Omental fat pad (tissue), 4 donors: ENCODE data around the gene BANP. TPM values are rescaled to one million over a fixed set of nuclear protein-coding genes. Genes with fewer than 3 reads are reported as not detected.

Source experiments
- ATAC-seq: fragments of 150-250 bp; one replicate; pipeline ENCODE4 v1.9.1; 2016; ENCODE audit warnings: mild to moderate bottlenecking, moderate library complexity; ENCODE audit not compliant: low FRiP score
- DNase-seq: peaks from one replicate; pipeline ENCODE4 v3.0.0-alpha.2; 2019; ENCODE audit warnings: low spot score
- CTCF ChIP-seq, 3 donors: fragments of 450-650 bp; IDR thresholded peaks; one replicate each; pipeline ENCODE4 v1.5.1; 2016 to 2017; ENCODE audit warnings: antibody characterized with exemption in 3 of 3, mild to moderate bottlenecking in 3 of 3, moderate library complexity in 2 of 3
- total RNA-seq, 4 donors: library from RNA; depleted of rRNA; stranded (reverse); fragments of >200 nt; gene quantifications; one replicate each; pipeline ENCODE4 v1.1.0, GENCODE V29; 2016

BANP gene
- total RNA-seq, 4 donors from 2014 or later, result 20.5 to 35.8 (median 24.6) TPM

- ATAC-seq (no peak), DNase-seq (no peak)
- no peak for TF ChIP-seq CTCF (IDR thresholded peaks at IDR 0.05)
These were observed 52.5 kb downstream of the BANP start for GRCh38 chr16:88003736-88004135.

- DNase-seq, result no peak
- no peak for ATAC-seq
- TF ChIP-seq CTCF (IDR thresholded peaks at IDR 0.05), result no peak
These were observed 53.2 kb downstream of the BANP start for GRCh38 chr16:88004391-88004790.

- no peak for ATAC-seq
- TF ChIP-seq CTCF (IDR thresholded peaks at IDR 0.05), result no peak
- no peak for DNase-seq
These were observed 53.9 kb downstream of the BANP start for GRCh38 chr16:88005181-88005581.

GRCh38 chr16:88005968-88006367 lies 54.7 kb downstream of the BANP start:
- ATAC-seq (no peak), DNase-seq (no peak)
- no peak for TF ChIP-seq CTCF (IDR thresholded peaks at IDR 0.05)

GRCh38 chr16:88007321-88007731 lies 56.1 kb downstream of the BANP start:
- ATAC-seq (no peak), DNase-seq (no peak)
- no peak for TF ChIP-seq CTCF (IDR thresholded peaks at IDR 0.05)

GRCh38 chr16:88008840-88009239 lies 57.6 kb downstream of the BANP start:
- TF ChIP-seq CTCF (IDR thresholded peaks at IDR 0.05), result no peak
- DNase-seq (no peak), ATAC-seq (no peak)

- TF ChIP-seq CTCF (IDR thresholded peaks at IDR 0.05), result no peak
- DNase-seq, result no peak
- no peak for ATAC-seq
These were observed 58.5 kb downstream of the BANP start for GRCh38 chr16:88009563-88010342.
